Ramos (cell line): ENCODE results near the gene KIDINS220.

Experiments used
- in situ Hi-C: fragments of 300-500 bp; cut with MboI; formaldehyde crosslinking; loops from one replicate; pipeline ENCODE4 v1.14.3; 2022; ENCODE audit warnings: low sequenced_read_pairs; ENCODE audit not compliant: unreplicated experiment

The KIDINS220 gene

DNA sequence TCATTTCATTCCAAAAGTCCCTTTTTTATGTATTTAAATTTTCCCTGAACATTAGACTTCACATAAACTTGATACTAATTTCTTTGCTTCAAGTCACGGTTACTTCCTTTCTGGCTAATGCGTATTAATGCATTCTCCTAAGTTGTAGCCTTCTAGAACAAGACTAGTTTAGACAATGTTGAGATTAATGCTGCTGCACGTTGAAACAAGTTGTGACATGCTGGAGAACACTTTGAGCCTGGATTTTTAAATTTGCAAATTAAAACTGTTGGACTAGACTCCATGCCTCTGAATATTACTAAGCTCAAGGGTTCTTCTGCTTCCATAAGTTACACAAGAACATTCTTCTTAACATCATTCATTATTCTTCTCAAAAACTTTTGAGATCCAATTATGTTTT, 126.5 kb downstream of the KIDINS220 start:
- in situ Hi-C loops = no loop called here

GRCh38 chr2:8709611-8710010, 127.8 kb downstream of the KIDINS220 start:
- in situ Hi-C loops = no loop called here

GRCh38 chr2:8704906-8705305, 132.5 kb downstream of the KIDINS220 start:
- in situ Hi-C loops = no loop called here

- in situ Hi-C loops = no loop called here
Observed at GRCh38 chr2:8701681-8702379, 135.6 kb downstream of the KIDINS220 start.

- in situ Hi-C loops = loop anchor here (5.0 to 25.0 kb wide), 2 partner anchors 988 to 1278 kb away; no protein-coding TSS in a partner anchor
Observed at GRCh38 chr2:8699839-8700238, 137.6 kb downstream of the KIDINS220 start.

DNA sequence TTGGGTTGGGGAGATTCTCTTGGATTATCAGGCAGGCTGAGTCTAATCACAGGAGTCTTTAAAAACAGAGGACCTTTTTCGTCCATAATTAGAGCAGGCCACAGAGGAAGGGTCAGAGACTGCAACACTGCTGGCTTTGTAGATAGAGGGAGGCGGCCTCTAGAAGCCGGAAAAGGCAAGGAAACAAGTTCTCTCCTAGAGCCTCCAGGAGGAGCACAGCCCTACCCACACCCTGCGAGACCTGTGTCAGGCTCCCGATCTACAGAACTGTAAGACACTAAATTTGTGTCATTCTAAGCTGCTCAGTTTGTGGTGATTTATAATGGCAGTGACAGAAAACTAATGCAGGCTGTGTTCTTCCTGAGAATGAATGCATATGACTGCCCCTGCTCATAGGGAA, 140.2 kb downstream of the KIDINS220 start:
- in situ Hi-C loops = loop anchor here (5.0 to 25.0 kb wide), 2 partner anchors 985 to 1275 kb away; no protein-coding TSS in a partner anchor

GRCh38 chr2:8694737-8695136, 142.7 kb downstream of the KIDINS220 start:
- in situ Hi-C loops = loop anchor here (5.0 to 25.0 kb wide), 2 partner anchors 982 to 1272 kb away; no protein-coding TSS in a partner anchor

DNA sequence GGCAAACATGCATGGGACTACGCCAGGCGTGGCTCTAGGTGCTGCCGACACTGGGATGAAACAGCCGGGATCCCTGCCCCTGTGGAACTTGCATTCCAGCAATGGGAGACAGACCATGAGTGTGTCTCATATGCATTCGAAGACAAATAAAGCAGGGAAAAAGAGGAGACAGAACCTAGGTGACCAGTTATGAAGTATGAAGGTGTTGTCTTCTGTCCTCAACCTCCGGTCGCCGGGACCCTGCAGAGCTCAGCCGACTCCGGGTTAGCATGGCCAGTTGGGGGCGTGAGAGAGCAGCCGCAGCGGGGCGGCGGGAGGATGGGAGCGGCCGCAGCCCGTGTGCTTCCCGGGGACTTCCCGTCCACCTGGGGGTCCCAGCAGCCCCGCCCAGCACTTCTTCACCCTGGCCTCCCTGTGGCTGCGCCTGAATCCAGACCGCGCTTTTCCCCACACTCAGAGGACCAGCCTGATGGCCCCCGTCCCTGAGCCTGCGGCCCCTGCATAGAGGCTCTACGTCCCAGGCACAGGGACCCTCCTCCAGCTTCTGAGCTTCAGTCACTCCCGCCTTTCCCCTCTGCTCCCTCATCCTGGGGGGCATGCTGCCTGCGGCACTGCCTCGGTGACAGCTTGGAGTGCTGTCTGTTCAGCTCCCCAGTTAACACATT, 144.1 kb downstream of the KIDINS220 start:
- in situ Hi-C loops = loop anchor here (25.0 kb wide), 1 partner anchor 981 kb away; no protein-coding TSS in a partner anchor

GRCh38 chr2:8692783-8693156, 144.6 kb downstream of the KIDINS220 start:
- in situ Hi-C loops = loop anchor here (25.0 kb wide), 1 partner anchor 980 kb away; no protein-coding TSS in a partner anchor

- in situ Hi-C loops = loop anchor here (25.0 kb wide), 1 partner anchor 980 kb away; no protein-coding TSS in a partner anchor
Observed at GRCh38 chr2:8691859-8692437, 145.5 kb downstream of the KIDINS220 start.

GRCh38 chr2:8685697-8686358, 151.6 kb downstream of the KIDINS220 start:
- in situ Hi-C loops = loop anchor here (10.0 to 25.0 kb wide), 2 partner anchors 381 to 974 kb away; no protein-coding TSS in a partner anchor

DNA sequence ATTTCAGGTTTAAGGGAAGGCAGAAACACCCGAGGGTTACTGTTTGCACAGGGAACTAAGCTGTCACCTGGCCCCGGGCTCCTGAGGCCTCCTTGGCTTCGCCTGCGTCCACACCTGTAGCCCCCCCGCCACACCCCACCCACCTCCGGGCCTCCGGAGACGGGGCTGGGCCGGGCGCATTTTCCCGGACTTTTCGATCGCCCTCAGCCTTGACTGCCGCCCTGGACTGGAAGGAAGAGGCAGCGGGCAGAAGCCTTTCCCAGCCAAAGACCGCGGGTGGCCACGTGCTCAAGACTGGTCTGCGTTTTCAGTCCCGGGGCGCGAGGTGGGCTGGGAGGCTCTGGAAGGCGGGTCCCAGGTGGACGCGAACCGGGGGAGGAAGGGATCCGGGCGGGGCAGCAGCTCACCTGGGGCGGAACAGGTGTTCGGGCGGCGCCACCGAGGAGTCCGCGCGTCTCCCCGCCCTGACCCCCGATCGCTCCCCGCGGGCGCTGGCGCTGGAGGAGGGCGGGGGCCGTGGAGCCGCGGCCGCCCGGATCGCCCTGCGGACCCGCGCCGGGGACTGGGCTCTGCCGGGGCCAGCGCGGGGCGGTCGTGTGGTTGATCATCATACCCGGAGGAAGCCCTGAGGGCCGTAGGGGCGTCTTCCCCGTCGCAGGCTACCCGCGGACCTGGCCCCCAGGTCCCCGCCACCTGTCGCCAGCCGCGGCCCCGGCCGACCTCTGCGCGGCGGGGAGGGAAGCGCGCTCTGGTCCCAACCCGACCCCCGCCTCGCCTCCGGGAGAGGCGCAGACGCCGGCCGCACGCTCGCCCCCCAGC, 152.3 kb downstream of the KIDINS220 start:
- in situ Hi-C loops = loop anchor here (5.0 to 25.0 kb wide), 3 partner anchors 148 to 973 kb away; no protein-coding TSS in a partner anchor

DNA sequence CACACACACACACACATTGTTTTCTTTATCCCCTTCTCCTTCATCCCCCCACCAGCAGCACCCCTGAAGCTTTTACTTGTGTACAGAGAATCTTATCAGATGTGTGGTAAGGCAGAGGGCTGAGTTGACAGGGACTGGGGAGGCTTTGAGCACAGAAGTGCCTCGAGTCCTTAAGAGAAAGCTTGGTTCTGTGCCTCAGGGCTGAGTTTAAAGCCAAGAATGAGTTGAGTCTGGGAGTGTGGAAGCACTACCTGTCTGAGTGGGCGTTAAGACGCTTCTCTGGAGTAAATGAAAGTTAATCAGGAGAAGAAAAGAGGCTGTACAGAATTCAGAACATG, 152.9 kb downstream of the KIDINS220 start:
- in situ Hi-C loops = loop anchor here (5.0 to 25.0 kb wide), 3 partner anchors 147 to 972 kb away; no protein-coding TSS in a partner anchor

DNA sequence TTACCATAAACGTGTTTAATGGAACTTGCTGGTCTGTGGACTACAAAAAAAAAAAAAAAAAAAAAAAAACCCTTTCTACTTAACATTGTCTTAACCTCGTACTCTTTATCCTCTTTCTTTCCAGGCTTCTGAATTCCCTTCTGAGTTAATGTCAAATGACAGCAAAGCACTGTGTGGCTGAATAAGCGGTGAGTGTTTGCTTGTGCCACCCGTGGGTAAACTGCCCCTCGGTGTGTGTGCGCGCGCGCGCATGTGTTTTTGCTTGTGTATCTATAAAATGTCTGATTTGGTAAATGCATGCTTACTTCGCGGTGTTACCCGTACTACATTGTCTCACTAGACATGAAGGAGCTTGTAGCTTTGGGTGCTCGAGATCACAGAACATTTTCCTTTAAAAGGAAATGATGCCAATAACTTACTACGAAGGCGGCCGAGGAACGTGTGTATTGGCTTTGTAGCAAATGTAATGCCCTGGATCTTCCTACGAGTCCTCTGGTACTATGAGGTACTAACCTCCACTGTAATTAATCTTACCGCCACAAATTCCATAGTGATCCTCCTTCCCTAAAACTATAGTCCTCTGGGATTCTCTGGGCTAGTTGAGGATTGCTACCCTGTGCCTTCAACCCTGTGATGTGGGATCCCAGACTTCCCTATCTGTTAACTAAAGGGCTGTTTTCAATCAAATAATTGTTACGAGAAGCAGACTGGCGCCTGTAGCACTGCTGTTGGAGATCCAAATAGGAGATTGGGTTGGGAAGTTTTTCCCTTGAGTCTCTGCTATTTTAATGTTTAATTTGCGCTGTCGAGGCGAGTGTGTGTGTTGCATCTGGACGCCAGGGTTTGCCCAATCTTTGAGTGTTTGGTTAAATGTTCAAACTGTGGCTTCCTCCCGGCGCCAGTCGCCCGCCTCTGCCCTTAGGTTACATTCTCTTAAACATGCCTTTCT, 154.4 kb downstream of the KIDINS220 start:
- in situ Hi-C loops = loop anchor here (5.0 to 25.0 kb wide), 3 partner anchors 146 to 971 kb away; no protein-coding TSS in a partner anchor

- in situ Hi-C loops = loop anchor here (5.0 to 25.0 kb wide), 3 partner anchors 145 to 970 kb away; no protein-coding TSS in a partner anchor
Observed at GRCh38 chr2:8681786-8682692, 155.4 kb downstream of the KIDINS220 start, which contains the start of gene ID2. Gene ID2, plus strand, starts transcription at chr2:8682056. Its CDS starts 110 bp downstream, at chr2:8682166.

DNA sequence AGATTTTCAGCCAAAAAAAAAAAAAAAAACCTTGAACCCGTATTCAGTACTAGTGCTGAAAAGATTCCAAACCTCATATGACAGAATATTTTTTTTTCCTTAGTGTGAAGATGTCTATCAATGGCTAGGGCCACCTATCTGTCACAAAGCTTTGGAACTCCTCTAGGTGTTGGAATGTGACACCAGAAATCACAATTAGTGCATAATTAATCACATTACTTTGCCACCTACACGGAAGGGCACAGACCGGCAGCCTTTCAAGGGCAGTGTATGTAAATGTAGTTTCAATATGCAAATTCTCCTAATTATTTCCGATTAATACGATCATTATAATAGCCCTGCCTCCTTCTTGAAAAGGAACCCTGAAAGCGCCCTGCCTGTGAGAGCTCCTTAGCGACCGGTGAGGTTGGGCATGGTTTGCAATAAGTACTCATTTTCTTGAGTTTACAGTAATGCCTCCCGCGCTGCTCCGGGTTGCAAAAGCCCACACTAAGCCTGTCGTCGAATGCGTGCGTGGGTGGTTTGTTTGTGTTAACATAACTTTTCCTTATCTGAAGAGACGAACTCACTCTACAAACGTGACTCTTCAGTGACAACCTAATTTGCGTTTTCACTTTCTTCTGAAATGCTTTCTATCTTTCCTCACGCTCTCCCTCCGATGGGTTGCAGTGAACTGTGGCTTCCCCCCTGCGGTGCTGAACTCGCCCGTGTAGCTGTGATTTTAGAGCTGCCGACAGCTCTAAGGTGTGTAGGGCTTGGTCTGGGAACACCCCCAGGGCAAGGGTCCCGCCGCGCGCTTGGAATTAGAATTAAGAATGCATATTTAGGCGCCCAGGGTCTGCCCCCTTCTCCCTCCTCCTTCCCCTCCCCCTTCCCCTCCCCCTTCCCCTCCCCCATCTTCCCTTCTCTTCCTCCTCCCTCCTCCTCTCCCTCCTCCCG, 156.3 kb downstream of the KIDINS220 start:
- in situ Hi-C loops = loop anchor here (5.0 to 25.0 kb wide), 3 partner anchors 144 to 969 kb away; no protein-coding TSS in a partner anchor
